ENCODE measurements around the gene DOK6. TPM values are rescaled to one million over a fixed set of nuclear protein-coding genes. Genes with fewer than 3 reads are reported as not detected.

Gene DOK6
- total and polyA plus RNA-seq, 2 donors (not counting 3 experiments of a cell fraction or from before 2014, with no cell fraction given): under 0.01 TPM; not detected in 1

GRCh38 chr18:69483574-69483973 is 82.9 kb downstream of the DOK6 start:
- Histone ChIP-seq H3K9ac (replicated peaks; ENCODE audit: extremely low read depth, insufficient read depth, low read length) (no peak overlapping the region), H4K20me1 (replicated peaks; ENCODE audit: control insufficient read depth, extremely low read depth, insufficient read depth, low read length) (no peaks in the 10 kb centered on the region), H3K27me3 (ENCODE audit: control insufficient read depth in 2 of 2, insufficient read depth in 2 of 2, low read length in 2 of 2) (no peaks in the 10 kb centered on the region), H3K27ac (ENCODE audit: insufficient read depth, low read depth, low read length) (no peak overlapping the region), H3K36me3 (ENCODE audit: control insufficient read depth in 2 of 2, extremely low read depth in 1 of 2, insufficient read depth in 2 of 2, low read length in 2 of 2) (no peaks in the 10 kb centered on the region), H3K4me2 (ENCODE audit: insufficient read depth, low read length) (no peak overlapping the region), H3K9me1 (replicated peaks; ENCODE audit: control insufficient read depth, extremely low read depth, insufficient read depth, low read length) (no peaks in the 10 kb centered on the region), H3K4me3 (replicated peaks in 1 of 3; ENCODE audit: insufficient read depth in 1 of 3, low read depth in 1 of 3, low read length in 3 of 3) (no peak overlapping the region), H2AFZ (ENCODE audit: low read depth, low read length) (no peak overlapping the region), H3K79me2 (ENCODE audit: control insufficient read depth, insufficient read depth, low read length) (no peaks in the 10 kb centered on the region), H3K9me3 (replicated peaks; ENCODE audit: control insufficient read depth, insufficient read depth, low read length) (no peaks in the 10 kb centered on the region), H3K4me1 (ENCODE audit: control insufficient read depth, extremely low read depth, insufficient read depth, low read length) (no peaks in the 10 kb centered on the region)
- TF ChIP-seq JUN (IDR thresholded peaks at IDR 0.05; ENCODE audit: borderline replicate concordance, insufficient read depth, insufficient read length, low read depth): no peak
- TF ChIP-seq GATA2 (IDR thresholded peaks at IDR 0.05; ENCODE audit: insufficient read depth, insufficient read length, low read depth, low read length): no peak
- TF ChIP-seq MYC (IDR thresholded peaks at IDR 0.05; ENCODE audit: low read depth, low read length): no peak
- TF ChIP-seq CTCF (IDR thresholded peaks at IDR 0.05; ENCODE audit: extremely low read depth in 1 of 2, insufficient read depth in 1 of 2, low read depth in 1 of 2, low read length in 2 of 2): no peak
- TF ChIP-seq POLR2AphosphoS5 (IDR thresholded peaks at IDR 0.05; ENCODE audit: insufficient read depth, low read depth, low read length): no peak
- TF ChIP-seq POLR2A (IDR thresholded peaks at IDR 0.05; ENCODE audit: low read depth, low read length): no peak
- TF ChIP-seq MAX (IDR thresholded peaks at IDR 0.05; ENCODE audit: insufficient read depth, insufficient read length): no peak
- TF ChIP-seq FOS (IDR thresholded peaks at IDR 0.05; ENCODE audit: borderline replicate concordance, insufficient read depth, low read length): no peak
- no peak for TF ChIP-seq EZH2 (IDR thresholded peaks at IDR 0.05; ENCODE audit: borderline replicate concordance, low read depth, low read length, severe bottlenecking)
- POLR2A ChIA-PET: no interaction called here
- FAIRE-seq (no peak), DNase-seq (ENCODE audit: low read depth, low spot score) (no peak)
- CTCF ChIA-PET: no interaction called here
- intact Hi-C loops (cut with micrococcal nuclease) (no loop called here), dilution Hi-C loops (cut with MboI; ENCODE audit: extremely low pct_ligation_motif_present, low sequenced_read_pairs) (no loop called here)
- BruUV-seq (replicated peaks): no TSS peak

Measured in endothelial cell of umbilical vein (primary cell).